Liver (tissue), 9 donors: ENCODE measurements around the gene CHRNE. TPM values are rescaled to one million over a fixed set of nuclear protein-coding genes. Genes with fewer than 3 reads are reported as not detected.

Experiments
- DNase-seq: peaks from one replicate; pipeline ENCODE4 v3.0.0-alpha.2; 2017; ENCODE audit warnings: low spot score
- H3K27ac ChIP-seq, 2 donors: one replicate each; pipeline ENCODE4 v1.7.0; 2013; ENCODE audit warnings: inconsistent platforms in 2 of 2, low read length in 2 of 2, control low read depth in 1 of 2, low read depth in 1 of 2, mild to moderate bottlenecking in 1 of 2
- H3K27me3 ChIP-seq, 4 donors: one replicate each; pipeline versions ENCODE4 v1.6.1 to v1.7.0; 2013; ENCODE audit warnings: low read length in 3 of 4, inconsistent platforms in 1 of 4, mild to moderate bottlenecking in 1 of 4, moderate library complexity in 1 of 4; ENCODE audit not compliant: control insufficient read depth in 4 of 4, insufficient read depth in 4 of 4
- H3K36me3 ChIP-seq, 4 donors: one replicate each; pipeline versions ENCODE4 v1.6.1 to v1.7.0; 2013; ENCODE audit warnings: low read length in 3 of 4, mild to moderate bottlenecking in 3 of 4, low read depth in 1 of 4, moderate library complexity in 1 of 4; ENCODE audit not compliant: control insufficient read depth in 4 of 4, insufficient read depth in 3 of 4
- H3K4me1 ChIP-seq, 4 donors: one replicate each; pipeline versions ENCODE4 v1.6.1 to v1.7.0; 2013; ENCODE audit warnings: low read length in 3 of 4, mild to moderate bottlenecking in 3 of 4, moderate library complexity in 1 of 4; ENCODE audit not compliant: control insufficient read depth in 4 of 4, insufficient read depth in 4 of 4
- H3K4me3 ChIP-seq, 3 donors: one replicate each; pipeline versions ENCODE4 v1.6.1 to v1.7.0; 2013; ENCODE audit warnings: low read length in 3 of 3, control low read depth in 1 of 3, low read depth in 1 of 3, mild to moderate bottlenecking in 1 of 3
- H3K9ac ChIP-seq, 2 donors: one replicate each; pipeline ENCODE4 v1.7.0; 2013; ENCODE audit warnings: low read length in 2 of 2, mild to moderate bottlenecking in 2 of 2, moderate library complexity in 2 of 2, control low read depth in 1 of 2, low read depth in 1 of 2
- H3K9me3 ChIP-seq, 4 donors: one replicate each; pipeline versions ENCODE4 v1.6.1 to v1.7.0; 2013; ENCODE audit warnings: low read length in 3 of 4; ENCODE audit not compliant: control insufficient read depth in 4 of 4
- HNF4G ChIP-seq: IDR thresholded peaks from 2 replicates; pipeline ENCODE4 v1.6.1; 2016; ENCODE audit warnings: antibody characterized with exemption
- NR2F2 ChIP-seq: IDR thresholded peaks from 2 replicates; pipeline ENCODE4 v1.6.1; 2016; ENCODE audit warnings: antibody characterized with exemption
- RXRA ChIP-seq, 2 donors: IDR thresholded peaks; 2 replicates each; pipeline ENCODE4 v1.6.1; 2017 to 2018; ENCODE audit warnings: antibody characterized with exemption in 2 of 2, mild to moderate bottlenecking in 1 of 2
- TAF1 ChIP-seq: conservative IDR thresholded peaks from 2 replicates; pipeline ENCODE4 v1.6.1; 2016; ENCODE audit warnings: antibody characterized with exemption, mild to moderate bottlenecking
- YY1 ChIP-seq: IDR thresholded peaks from 2 replicates; pipeline ENCODE4 v1.6.1; 2016; ENCODE audit warnings: antibody characterized with exemption, mild to moderate bottlenecking
- WGBS: extraction: QIAGEN DNeasy Blood & Tissue Kit; methylation state at CpG from one replicate; pipeline ENCODE4 v1.1.7; 2013; 5-methylcytosine and 5-hydroxymethylcytosine counted together
- polyA plus RNA-seq, 2 donors: library from polyadenylated mRNA; stranded (reverse) in 1 of 2; unstranded in 1 of 2; fragments of 200-250 nt in 1 of 2; fragments of >200 nt in 1 of 2; fragmentation: Nextera tagmentation in 1 of 2; extraction: Ambion mirVana in 1 of 2; gene quantifications; one replicate each; pipeline versions ENCODE4 v1.2.1 to v1.2.3, GENCODE V29; 2013 to 2015
- total RNA-seq, 2 donors: library from RNA; depleted of rRNA; stranded (reverse); fragments of >200 nt; gene quantifications; one replicate each; pipeline ENCODE4 v1.2.3, GENCODE V29; 2014
- donor health status: healthy.
- donor health status: healthy.
- donor health status: healthy.
- donor health status: healthy.
- donor health status: healthy.

Gene CHRNE
- total and polyA plus RNA-seq, 4 donors: 0.19 to 3.1 (median 0.65) TPM

DNA sequence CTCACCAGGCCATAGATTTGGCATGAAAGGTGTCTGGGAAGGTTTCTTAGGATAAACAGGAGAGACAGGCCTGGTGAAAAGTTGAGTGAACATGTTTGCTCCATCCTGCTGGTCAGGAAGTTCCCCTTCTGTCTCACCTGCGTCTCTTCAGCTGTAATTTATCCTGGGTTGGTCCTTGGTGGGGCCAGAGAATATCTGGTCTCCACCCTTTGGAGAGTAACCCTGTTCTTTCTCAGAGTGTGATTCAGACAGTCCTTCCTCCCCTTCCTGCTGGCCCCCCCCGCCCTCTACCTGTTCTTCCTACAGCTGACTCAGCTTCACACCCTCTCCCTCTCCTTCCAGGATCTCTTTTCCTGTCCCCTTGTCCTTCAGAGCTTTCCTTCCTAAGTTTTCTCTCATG is 52.7 kb downstream of the CHRNE start (continued):
- TF ChIP-seq YY1 (no peak), RXRA (IDR thresholded peaks at IDR 0.05) (no peak), NR2F2 (no peak)

DNA sequence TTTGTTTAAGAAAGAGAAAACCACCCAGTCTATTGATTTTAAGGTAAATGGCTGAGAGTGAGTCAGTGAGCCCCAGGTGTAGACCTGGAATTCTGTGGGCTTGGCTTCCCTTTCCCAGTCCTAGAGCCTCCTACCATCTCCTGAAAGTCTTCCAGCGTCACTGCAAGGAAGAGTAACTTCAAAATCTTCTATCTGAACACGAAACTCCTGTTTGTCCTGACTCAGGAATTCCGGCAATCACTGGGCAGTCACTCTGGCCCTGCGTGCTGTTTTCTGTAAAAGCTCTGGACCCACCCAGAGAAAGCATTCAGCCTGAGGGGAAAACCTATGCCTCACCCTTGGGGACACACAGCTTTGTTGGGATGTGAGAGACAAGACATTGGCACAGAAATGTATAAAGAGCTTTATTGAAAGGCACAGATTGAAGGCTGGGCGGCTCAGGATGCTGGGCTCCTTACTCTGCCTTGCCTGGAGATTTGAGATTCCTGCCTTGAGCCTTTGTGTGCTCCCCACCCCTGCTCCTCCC is 53.8 kb downstream of the CHRNE start:
- no peaks in the 10 kb centered on the region for H3K36me3 ChIP-seq
- TF ChIP-seq TAF1 (no peak), HNF4G (no peak), YY1 (no peak)
- DNase-seq: no peak
- H3K9ac ChIP-seq: no peak overlapping the region
- 86% methylated on average over 5 of the region's 5 CpGs for WGBS
- H3K27me3 ChIP-seq: no peaks in the 10 kb centered on the region
- H3K4me3 ChIP-seq: no peak overlapping the region
- H3K27ac ChIP-seq: no peak overlapping the region
- H3K4me1 ChIP-seq: peaks cover 0 to 1% (median 0%) of the 10 kb centered on the region in 4 donors
- no peaks in the 10 kb centered on the region for H3K9me3 ChIP-seq

Other genes starting within 250 kb of the CHRNE start
- 10 to 100 TPM; 14.2 to 14.8 TPM for gene PELP1, start 199.0 kb downstream of the CHRNE start, total RNA-seq
- 10 to 100 TPM in 1 of 2 donors, 1 to 10 TPM in 1; 5.1 to 12.8 TPM for gene PELP1, start 199.0 kb downstream of the CHRNE start, polyA plus RNA-seq
- gene ARRB2, start 192.5 kb downstream of the CHRNE start, total RNA-seq: 10 to 100 TPM; 11.8 to 14.1 TPM
- 10 to 100 TPM; 13.7 to 16.5 TPM for gene ARRB2, start 192.5 kb downstream of the CHRNE start, polyA plus RNA-seq
- 10 to 100 TPM; 11.2 to 11.5 TPM for gene MED11, start 171.7 kb downstream of the CHRNE start, total RNA-seq
- 10 to 100 TPM; 15.9 to 35.6 TPM for gene MED11, start 171.7 kb downstream of the CHRNE start, polyA plus RNA-seq
- gene ZMYND15, start 163.3 kb downstream of the CHRNE start, total RNA-seq: under 1 TPM; 0.47 to 0.67 TPM
- gene ZMYND15, start 163.3 kb downstream of the CHRNE start, polyA plus RNA-seq: 1 to 10 TPM in 1 of 2 donors, under 1 TPM in 1; 0.75 to 2.4 TPM
- gene CXCL16, start 163.2 kb downstream of the CHRNE start, total RNA-seq: 10 to 100 TPM; 10.7 to 15.3 TPM
- gene CXCL16, start 163.2 kb downstream of the CHRNE start, polyA plus RNA-seq: 10 to 100 TPM; 16.9 to 41.1 TPM
- gene TM4SF5, start 131.2 kb downstream of the CHRNE start, total RNA-seq: 10 to 100 TPM; 20.1 to 32.5 TPM
- gene TM4SF5, start 131.2 kb downstream of the CHRNE start, polyA plus RNA-seq: 100 to 1,000 TPM; 198 to 309 TPM
- gene VMO1, start 116.7 kb downstream of the CHRNE start, total RNA-seq: 1 to 10 TPM; 1.7 to 1.8 TPM
- 1 to 10 TPM; 5.9 to 9.1 TPM for gene VMO1, start 116.7 kb downstream of the CHRNE start, polyA plus RNA-seq
- 10 to 100 TPM; 15.1 to 34.5 TPM for gene GLTPD2, start 114.1 kb downstream of the CHRNE start, total RNA-seq
- 10 to 100 TPM; 16.9 to 63.2 TPM for gene GLTPD2, start 114.1 kb downstream of the CHRNE start, polyA plus RNA-seq
- gene PSMB6, start 106.9 kb downstream of the CHRNE start, total RNA-seq: 10 to 100 TPM; 64.7 to 95.5 TPM
- 100 to 1,000 TPM; 155 to 219 TPM for gene PSMB6, start 106.9 kb downstream of the CHRNE start, polyA plus RNA-seq
- 10 to 100 TPM in 1 of 2 donors, 1 to 10 TPM in 1; 3.5 to 15.8 TPM for gene PLD2, start 95.9 kb downstream of the CHRNE start, total RNA-seq
- gene PLD2, start 95.9 kb downstream of the CHRNE start, polyA plus RNA-seq: 1 to 10 TPM; 5.6 to 6.0 TPM
- 10 to 100 TPM; 25.6 to 30.6 TPM for gene MINK1, start 69.8 kb downstream of the CHRNE start, total RNA-seq
- gene MINK1, start 69.8 kb downstream of the CHRNE start, polyA plus RNA-seq: 10 to 100 TPM in 1 of 2 donors, 1 to 10 TPM in 1; 6.9 to 16.6 TPM
- 1 to 10 TPM; 1.1 to 2.3 TPM for gene C17orf107, start 3.6 kb downstream of the CHRNE start, total RNA-seq
- gene C17orf107, start 3.6 kb downstream of the CHRNE start, polyA plus RNA-seq: 1 to 10 TPM in 1 of 2 donors, under 1 TPM in 1; 0.19 to 5.9 TPM
- gene GP1BA, start 29.2 kb upstream of the CHRNE start, total RNA-seq: 1 to 10 TPM in 1 of 2 donors, not detected in 1; 2.3 TPM
- gene GP1BA, start 29.2 kb upstream of the CHRNE start, polyA plus RNA-seq: under 1 TPM; 0.03 to 0.18 TPM
- gene SLC25A11, start 36.9 kb upstream of the CHRNE start, total RNA-seq: 10 to 100 TPM; 28.5 to 40.7 TPM
- 10 to 100 TPM; 51.3 to 54.1 TPM for gene SLC25A11, start 36.9 kb upstream of the CHRNE start, polyA plus RNA-seq
- 10 to 100 TPM; 15.9 to 23.4 TPM for gene RNF167, start 37.2 kb upstream of the CHRNE start, total RNA-seq
- 10 to 100 TPM; 25.4 to 72.6 TPM for gene RNF167, start 37.2 kb upstream of the CHRNE start, polyA plus RNA-seq
- 100 to 1,000 TPM; 150 to 672 TPM for gene PFN1, start 45.4 kb upstream of the CHRNE start, total RNA-seq
- gene PFN1, start 45.4 kb upstream of the CHRNE start, polyA plus RNA-seq: 100 to 1,000 TPM; 568 to 592 TPM
- 10 to 100 TPM; 26.3 to 27.5 TPM for gene ENO3, start 48.0 kb upstream of the CHRNE start, total RNA-seq
- 100 to 1,000 TPM in 1 of 2 donors, 10 to 100 TPM in 1; 34.1 to 117 TPM for gene ENO3, start 48.0 kb upstream of the CHRNE start, polyA plus RNA-seq
- gene SPAG7, start 64.7 kb upstream of the CHRNE start, total RNA-seq: 10 to 100 TPM; 18.6 to 19.8 TPM
- gene SPAG7, start 64.7 kb upstream of the CHRNE start, polyA plus RNA-seq: 10 to 100 TPM; 32.1 to 66.3 TPM
- 1 to 10 TPM; 7.8 to 9.6 TPM for gene CAMTA2, start 84.6 kb upstream of the CHRNE start, total RNA-seq
- gene CAMTA2, start 84.6 kb upstream of the CHRNE start, polyA plus RNA-seq: 10 to 100 TPM; 14.3 to 17.6 TPM
- under 1 TPM; 0.28 to 0.42 TPM for gene INCA1, start 94.4 kb upstream of the CHRNE start, total RNA-seq
- under 1 TPM; 0.68 to 0.75 TPM for gene INCA1, start 94.4 kb upstream of the CHRNE start, polyA plus RNA-seq
- 10 to 100 TPM; 19.7 to 62.2 TPM for gene KIF1C, start 94.9 kb upstream of the CHRNE start, total RNA-seq
- 10 to 100 TPM; 10.4 to 53.8 TPM for gene KIF1C, start 94.9 kb upstream of the CHRNE start, polyA plus RNA-seq
- gene SLC52A1, start 132.3 kb upstream of the CHRNE start, total RNA-seq: under 1 TPM in 1 of 2 donors, not detected in 1; 0.28 TPM
- under 1 TPM; 0.08 to 0.11 TPM for gene SLC52A1, start 132.3 kb upstream of the CHRNE start, polyA plus RNA-seq
- 1 to 10 TPM; 1.6 TPM for gene ZFP3, start 175.4 kb upstream of the CHRNE start, total RNA-seq
- gene ZFP3, start 175.4 kb upstream of the CHRNE start, polyA plus RNA-seq: under 1 TPM; 0.46 to 0.56 TPM
- gene ZNF232, start 208.8 kb upstream of the CHRNE start, total RNA-seq: 1 to 10 TPM; 2.5 to 4.0 TPM
- gene ZNF232, start 208.8 kb upstream of the CHRNE start, polyA plus RNA-seq: 1 to 10 TPM; 2.9 to 3.0 TPM
- under 1 TPM; under 0.01 to 0.05 TPM for gene USP6, start 212.9 kb upstream of the CHRNE start, total RNA-seq
- under 1 TPM in 1 of 2 donors, not detected in 1; 0.18 TPM for gene USP6, start 212.9 kb upstream of the CHRNE start, polyA plus RNA-seq